ENCODE results near the gene VSTM4. TPM values are rescaled to one million over a fixed set of nuclear protein-coding genes. Genes with fewer than 3 reads are reported as not detected.

VSTM4 gene
- total and polyA plus RNA-seq, 2 donors (not counting 1 experiment from before 2014, with no cell fraction given): not detected

GRCh38 chr10:49044293-49045193 lies 70.8 kb downstream of the VSTM4 start:
- intact Hi-C loops (cut with micrococcal nuclease): no loop called here

DNA sequence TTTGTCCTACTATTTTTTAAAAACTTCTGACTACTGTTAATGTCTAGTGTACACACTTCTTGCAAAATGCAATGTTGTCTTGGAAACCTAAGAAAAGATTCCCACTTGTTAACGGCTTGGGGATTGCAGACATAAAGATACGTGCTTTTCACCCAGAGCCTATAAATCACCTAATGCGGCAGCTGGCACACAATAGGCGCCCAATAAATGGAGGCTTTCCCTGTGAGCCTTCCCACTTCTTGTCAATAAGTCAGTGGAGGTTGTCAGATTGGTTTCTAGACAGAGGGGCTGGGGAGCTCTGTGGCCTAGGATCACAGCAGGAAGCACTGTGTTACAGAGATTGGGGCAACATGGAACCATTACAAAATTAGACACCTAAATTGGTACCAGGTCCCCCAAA lies 74.7 kb downstream of the VSTM4 start:
- H3K36me3 ChIP-seq (replicated peaks in 1 of 2; ENCODE audit: control extremely low read depth in 1 of 2, control insufficient read depth in 1 of 2, extremely low read depth in 1 of 2, insufficient read depth in 2 of 2, low read length in 1 of 2): no peaks in the 10 kb centered on the region
- no peak overlapping the region for H3K4me2 ChIP-seq (replicated peaks; ENCODE audit: low read depth, low read length, poor library complexity, severe bottlenecking)
- peaks cover 0 to 4% (median 0%) of the 10 kb centered on the region in 3 donors for H3K9me3 ChIP-seq (ENCODE audit: control extremely low read depth in 1 of 3, control insufficient read depth in 2 of 3, insufficient read depth in 1 of 3, low read length in 2 of 3)
- H3K4me1 ChIP-seq (ENCODE audit: control insufficient read depth in 2 of 2, insufficient read depth in 2 of 2, low read length in 2 of 2): no peaks in the 10 kb centered on the region
- DNase-seq (no peak), ATAC-seq (ENCODE audit: low read depth) (no peak)
- H4K20me1 ChIP-seq (ENCODE audit: control insufficient read depth, insufficient read depth, low read length, poor library complexity, severe bottlenecking): no peaks in the 10 kb centered on the region
- peaks cover 0 to 3% (median 0%) of the 10 kb centered on the region in 4 experiments for H3K27me3 ChIP-seq (replicated peaks in 1 of 4; ENCODE audit: control extremely low read depth in 1 of 4, control insufficient read depth in 3 of 4, insufficient read depth in 4 of 4, low read length in 3 of 4)
- H3K4me3 Mint-ChIP-seq: no peak overlapping the region
- H3K27ac ChIP-seq (ENCODE audit: low read length in 2 of 2): no peak overlapping the region
- H3K4me1 Mint-ChIP-seq: no peaks in the 10 kb centered on the region
- no peaks in the 10 kb centered on the region for H3K79me2 ChIP-seq (ENCODE audit: control insufficient read depth, insufficient read depth, low read length)
- intact Hi-C loops (cut with micrococcal nuclease): no loop called here
- ChIA-PET CTCF (no interaction called here), POLR2A (interaction anchor here (0.6 kb wide), 1 partner anchor 411 kb away, joined by 6 read pairs; no protein-coding TSS in a partner anchor)
- peaks cover 14% of the 10 kb centered on the region for H3K27me3 Mint-ChIP-seq
- H3K4me3 ChIP-seq (ENCODE audit: control extremely low read depth in 1 of 5, extremely low read depth in 1 of 5, insufficient read depth in 1 of 5, low read depth in 2 of 5, low read length in 4 of 5): no peak overlapping the region
- H3K27ac Mint-ChIP-seq: no peak overlapping the region
- no peak overlapping the region for H2AFZ ChIP-seq (ENCODE audit: insufficient read depth, low read depth, low read length, poor library complexity, severe bottlenecking)
- no peak for TF ChIP-seq EZH2 (IDR thresholded peaks at IDR 0.05; ENCODE audit: borderline replicate concordance, insufficient read depth, low read depth, low read length, poor library complexity, severe bottlenecking)
- TF ChIP-seq, protein P1, sequence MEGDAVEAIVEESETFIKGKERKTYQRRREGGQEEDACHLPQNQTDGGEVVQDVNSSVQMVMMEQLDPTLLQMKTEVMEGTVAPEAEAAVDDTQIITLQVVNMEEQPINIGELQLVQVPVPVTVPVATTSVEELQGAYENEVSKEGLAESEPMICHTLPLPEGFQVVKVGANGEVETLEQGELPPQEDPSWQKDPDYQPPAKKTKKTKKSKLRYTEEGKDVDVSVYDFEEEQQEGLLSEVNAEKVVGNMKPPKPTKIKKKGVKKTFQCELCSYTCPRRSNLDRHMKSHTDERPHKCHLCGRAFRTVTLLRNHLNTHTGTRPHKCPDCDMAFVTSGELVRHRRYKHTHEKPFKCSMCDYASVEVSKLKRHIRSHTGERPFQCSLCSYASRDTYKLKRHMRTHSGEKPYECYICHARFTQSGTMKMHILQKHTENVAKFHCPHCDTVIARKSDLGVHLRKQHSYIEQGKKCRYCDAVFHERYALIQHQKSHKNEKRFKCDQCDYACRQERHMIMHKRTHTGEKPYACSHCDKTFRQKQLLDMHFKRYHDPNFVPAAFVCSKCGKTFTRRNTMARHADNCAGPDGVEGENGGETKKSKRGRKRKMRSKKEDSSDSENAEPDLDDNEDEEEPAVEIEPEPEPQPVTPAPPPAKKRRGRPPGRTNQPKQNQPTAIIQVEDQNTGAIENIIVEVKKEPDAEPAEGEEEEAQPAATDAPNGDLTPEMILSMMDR (IDR thresholded peaks at IDR 0.05): no peak
- H3K9me3 Mint-ChIP-seq (ENCODE audit: insufficient read depth): no peaks in the 10 kb centered on the region
- WGBS (ENCODE audit: insufficient coverage): 100% methylated on average over 2 of the region's 4 CpGs
- H3K9ac ChIP-seq (ENCODE audit: low read length): no peak overlapping the region

More at GRCh38 chr10:49044293-49045193, 70.8 kb downstream of the VSTM4 start:
- Histone ChIP-seq H3K4me3 (ENCODE audit: control extremely low read depth in 1 of 5, extremely low read depth in 1 of 5, insufficient read depth in 1 of 5, low read depth in 2 of 5, low read length in 4 of 5) (no peak overlapping the region), H2AFZ (ENCODE audit: insufficient read depth, low read depth, low read length, poor library complexity, severe bottlenecking) (no peak overlapping the region), H4K20me1 (ENCODE audit: control insufficient read depth, insufficient read depth, low read length, poor library complexity, severe bottlenecking) (no peaks in the 10 kb centered on the region), H3K4me2 (replicated peaks; ENCODE audit: low read depth, low read length, poor library complexity, severe bottlenecking) (no peak overlapping the region), H3K27me3 (replicated peaks in 1 of 4; ENCODE audit: control extremely low read depth in 1 of 4, control insufficient read depth in 3 of 4, insufficient read depth in 4 of 4, low read length in 3 of 4) (peaks cover 0 to 5% (median 1%) of the 10 kb centered on the region in 4 experiments), H3K36me3 (replicated peaks in 1 of 2; ENCODE audit: control extremely low read depth in 1 of 2, control insufficient read depth in 1 of 2, extremely low read depth in 1 of 2, insufficient read depth in 2 of 2, low read length in 1 of 2) (no peaks in the 10 kb centered on the region), H3K79me2 (ENCODE audit: control insufficient read depth, insufficient read depth, low read length) (no peaks in the 10 kb centered on the region), H3K27ac (ENCODE audit: low read length in 2 of 2) (no peak overlapping the region), H3K9me3 (ENCODE audit: control extremely low read depth in 1 of 3, control insufficient read depth in 2 of 3, insufficient read depth in 1 of 3, low read length in 2 of 3) (no peaks in the 10 kb centered on the region), H3K9ac (ENCODE audit: low read length) (no peak overlapping the region), H3K4me1 (ENCODE audit: control insufficient read depth in 2 of 2, insufficient read depth in 2 of 2, low read length in 2 of 2) (no peaks in the 10 kb centered on the region)
- H3K9me3 Mint-ChIP-seq (ENCODE audit: insufficient read depth): no peaks in the 10 kb centered on the region
- WGBS (ENCODE audit: insufficient coverage): no CpG with 5 or more reads among the region's 5 CpGs
- ATAC-seq (ENCODE audit: low read depth) (no peak), DNase-seq (no peak)
- ChIA-PET CTCF (no interaction called here), POLR2A (no interaction called here)
- peaks cover 30% of the 10 kb centered on the region for H3K27me3 Mint-ChIP-seq
- no peak overlapping the region for H3K27ac Mint-ChIP-seq
- no peaks in the 10 kb centered on the region for H3K4me1 Mint-ChIP-seq
- no peak overlapping the region for H3K4me3 Mint-ChIP-seq
- TF ChIP-seq EZH2 (IDR thresholded peaks at IDR 0.05; ENCODE audit: borderline replicate concordance, insufficient read depth, low read depth, low read length, poor library complexity, severe bottlenecking): no peak
- TF ChIP-seq, protein P1 (IDR thresholded peaks at IDR 0.05): peak; percentile 31

Data from B cell (primary cell).